Fibroblast of peridontal ligament (primary cell): ENCODE measurements around the gene MYO16.
"Not testable (repeated sequence)": the region's sequence is repeated elsewhere in the genome, so short reads cannot be mapped to it uniquely, and the experiment has no call there.

Source experiments
- DNase-seq: peaks from one replicate; pipeline ENCODE4 v3.0.0-alpha.2; 2010; ENCODE audit errors: extremely low read depth

Gene MYO16

GRCh38 chr13:109192306-109192705, 562.9 kb downstream of the MYO16 start:
- DNase-seq: no peak

DNA sequence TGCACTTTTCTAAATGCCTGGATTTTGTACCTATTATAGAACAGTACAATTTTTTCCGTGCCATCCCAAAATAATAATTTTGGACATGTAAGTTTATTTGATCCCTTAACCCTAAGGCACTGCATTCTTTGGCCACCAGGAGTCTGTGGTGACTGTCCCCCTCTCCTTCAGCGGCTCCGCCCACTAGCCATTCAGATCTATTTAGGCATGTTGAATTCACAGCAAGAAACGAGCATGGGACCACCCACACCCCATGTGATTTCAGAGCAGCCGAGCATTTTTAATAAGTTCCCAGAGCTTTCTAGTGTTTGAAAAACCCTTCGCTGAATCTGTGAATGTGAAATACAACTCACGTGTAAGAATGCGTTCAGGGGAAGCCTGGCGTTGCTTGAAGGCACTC, 567.5 kb downstream of the MYO16 start:
- DNase-seq: no peak

- DNase-seq: no peak
Measured at GRCh38 chr13:109198585-109198984, 569.2 kb downstream of the MYO16 start.

- no peak for DNase-seq
Measured at GRCh38 chr13:109199280-109199679, 569.9 kb downstream of the MYO16 start.

DNA sequence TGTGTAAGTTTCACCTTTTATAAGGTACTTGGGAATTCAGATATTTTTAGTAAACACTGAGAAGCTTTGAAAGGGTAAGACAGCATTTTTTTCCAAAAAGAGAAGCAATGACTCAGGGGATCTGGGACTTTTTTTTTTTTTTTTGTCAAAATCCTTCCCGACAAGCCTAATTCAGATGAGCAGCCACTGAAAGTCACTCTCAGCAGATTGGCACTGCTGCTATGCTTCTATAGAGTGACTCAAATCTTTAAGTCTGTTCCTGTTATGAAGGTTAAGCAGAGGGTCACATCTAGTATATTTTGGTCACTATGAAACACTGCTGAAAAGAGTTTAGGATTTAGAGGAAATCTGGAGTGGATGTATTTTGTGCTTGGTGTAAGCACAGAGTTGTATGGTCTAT, 571.1 kb downstream of the MYO16 start:
- no peak for DNase-seq

DNA sequence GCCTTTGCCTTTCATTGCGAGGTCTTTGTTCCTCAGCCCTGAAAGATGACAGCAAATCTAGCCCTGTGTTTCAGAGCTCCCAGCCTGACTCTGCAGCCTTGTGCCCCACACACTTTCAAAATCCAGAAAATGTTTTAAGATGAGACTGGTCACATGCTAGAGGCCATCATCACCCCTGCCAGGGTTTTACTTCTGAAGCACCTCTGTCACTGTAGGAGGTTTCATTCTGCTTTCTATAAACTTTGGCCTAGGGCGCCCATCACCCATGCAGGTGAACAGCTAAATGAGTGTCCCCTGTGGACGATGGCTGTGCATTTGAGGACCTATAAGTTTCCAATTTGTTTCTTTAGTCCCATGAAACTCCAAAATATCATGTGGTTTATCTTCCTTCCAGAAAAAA, 574.2 kb downstream of the MYO16 start:
- no peak for DNase-seq

- no peak for DNase-seq
Measured at GRCh38 chr13:109204252-109204651, 574.8 kb downstream of the MYO16 start.

DNA sequence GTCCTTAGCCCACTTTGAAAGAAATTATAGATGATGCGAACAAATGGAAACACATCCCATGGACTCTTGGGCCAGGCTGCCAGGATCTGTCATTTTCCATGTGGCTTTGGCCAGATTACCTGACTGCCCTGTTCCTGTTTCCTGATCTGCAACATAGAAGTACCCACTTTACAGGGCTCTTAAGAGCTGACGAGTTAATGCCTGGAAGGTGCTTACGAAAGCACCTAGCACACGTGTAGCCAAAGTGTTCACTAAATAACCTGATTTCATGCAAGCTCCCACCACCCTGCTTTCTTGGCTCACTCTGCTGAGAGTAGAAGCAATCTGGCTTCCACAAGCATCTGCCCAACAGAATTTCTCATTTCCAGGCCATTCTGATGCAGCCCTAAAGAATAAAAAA, 575.2 kb downstream of the MYO16 start:
- DNase-seq: no peak

DNA sequence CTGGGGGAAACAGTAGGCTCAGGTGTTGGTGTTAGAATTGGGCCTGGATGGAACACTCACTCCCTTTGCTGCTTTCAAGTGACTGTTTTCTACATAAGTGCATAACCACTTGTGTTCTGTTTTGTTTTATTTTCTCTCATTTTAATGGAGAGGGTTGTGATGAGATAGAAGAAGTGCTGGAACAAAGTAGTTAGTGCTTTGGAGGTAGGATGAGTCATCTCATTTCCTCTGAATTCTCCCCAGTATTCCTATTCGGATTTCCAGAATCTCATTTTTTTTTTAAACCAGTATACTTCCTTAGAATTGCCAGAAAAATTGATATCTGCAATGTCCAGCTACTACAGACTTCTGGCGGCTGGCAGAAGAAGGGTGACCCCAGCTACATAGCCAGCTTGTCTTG, 575.9 kb downstream of the MYO16 start:
- no peak for DNase-seq

DNA sequence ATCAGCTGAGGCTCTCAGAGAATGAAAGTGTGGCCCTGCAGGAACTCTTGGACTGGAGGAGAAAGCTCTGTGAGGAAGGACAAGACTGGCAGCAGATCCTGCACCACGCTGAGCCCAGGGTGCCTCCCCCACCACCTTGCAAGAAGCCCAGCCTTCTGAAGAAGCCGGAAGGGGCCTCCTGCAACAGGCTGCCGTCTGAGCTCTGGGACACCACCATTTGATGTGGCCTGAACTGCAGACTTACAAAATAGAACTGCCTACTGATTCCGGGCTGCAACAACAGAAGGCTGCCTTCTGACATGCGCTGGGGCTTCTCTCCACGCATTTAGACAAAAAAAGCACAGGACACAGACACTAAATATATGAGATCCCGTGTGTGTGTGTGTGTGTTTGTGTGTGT, 577.2 kb downstream of the MYO16 start:
- no peak for DNase-seq

GRCh38 chr13:109207622-109208021, 578.2 kb downstream of the MYO16 start:
- DNase-seq: no peak

DNA sequence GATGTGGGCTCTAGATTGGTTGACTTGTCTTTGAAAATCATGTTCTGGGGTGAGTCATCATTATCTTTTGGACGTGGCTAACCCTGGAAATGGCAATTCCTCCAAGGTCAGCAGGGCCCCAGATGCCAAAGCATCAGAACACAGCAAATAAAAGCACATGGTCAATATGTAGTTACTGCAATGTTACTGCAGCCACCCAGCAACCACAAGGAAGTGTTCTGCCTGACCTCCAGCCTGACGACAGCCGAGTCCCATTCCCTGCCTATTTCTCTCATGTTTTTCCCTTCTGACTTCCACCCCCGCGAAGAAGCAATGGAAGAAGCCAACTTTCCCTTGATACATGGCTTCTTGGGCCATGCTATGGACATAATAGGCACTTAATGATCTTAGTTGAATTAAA, 579.1 kb downstream of the MYO16 start:
- DNase-seq: no peak

DNA sequence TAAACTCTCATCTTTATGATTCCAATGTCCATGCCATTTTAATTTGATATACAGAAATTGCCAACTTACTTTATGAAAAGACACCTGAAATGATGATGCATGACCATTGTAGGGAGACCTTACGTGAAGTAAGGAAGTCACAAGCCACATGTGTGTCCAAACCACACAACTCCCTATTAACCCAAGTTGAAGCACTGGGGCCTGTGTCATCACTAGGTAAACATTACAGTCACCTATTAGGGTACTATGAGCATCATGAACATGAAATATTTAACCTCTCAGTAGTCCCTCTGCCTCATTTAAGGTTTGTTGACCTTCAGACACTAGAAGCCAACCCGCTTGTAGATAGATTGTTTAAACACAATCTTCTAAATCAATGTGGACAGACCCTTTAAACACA, 580.1 kb downstream of the MYO16 start:
- DNase-seq: no peak

DNA sequence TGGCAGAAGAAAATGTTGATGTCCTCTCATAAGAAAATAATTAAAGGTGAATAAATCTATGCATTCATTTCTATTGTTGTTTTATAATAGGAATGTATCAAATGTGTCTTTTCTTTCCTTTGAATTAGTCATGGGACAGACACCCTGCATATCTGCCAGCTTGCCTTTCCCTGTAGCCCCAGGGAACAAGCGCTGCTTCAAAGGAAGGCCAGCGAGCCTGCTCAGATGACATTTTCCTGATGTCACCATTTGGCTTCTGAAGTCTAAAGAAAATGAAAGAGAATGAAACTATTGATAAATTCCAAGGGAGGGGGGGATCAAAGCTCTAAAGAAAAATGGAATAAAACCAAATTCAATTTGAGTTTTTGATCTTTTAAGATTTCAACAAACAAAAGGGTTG, 582.2 kb downstream of the MYO16 start:
- no peak for DNase-seq

DNA sequence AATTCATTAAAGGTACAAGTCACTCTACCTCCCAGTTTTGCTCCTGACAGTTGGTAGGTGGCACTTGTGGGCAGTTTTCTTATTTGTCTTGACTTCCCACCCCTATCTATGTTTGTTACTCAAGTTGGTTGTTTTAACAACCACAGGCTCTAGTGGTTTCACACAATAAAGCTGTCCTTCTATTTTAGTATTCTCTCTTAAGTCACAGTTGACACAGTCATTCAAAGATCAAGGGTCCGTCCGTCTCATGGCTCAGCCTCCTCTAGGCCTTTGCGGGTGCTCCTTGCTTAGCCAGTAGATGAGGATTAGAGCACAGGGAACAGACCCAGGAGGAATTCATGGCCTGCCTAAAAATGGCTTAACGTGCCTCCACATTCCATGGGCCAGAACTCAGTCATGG, 583.2 kb downstream of the MYO16 start:
- DNase-seq: no peak

DNA sequence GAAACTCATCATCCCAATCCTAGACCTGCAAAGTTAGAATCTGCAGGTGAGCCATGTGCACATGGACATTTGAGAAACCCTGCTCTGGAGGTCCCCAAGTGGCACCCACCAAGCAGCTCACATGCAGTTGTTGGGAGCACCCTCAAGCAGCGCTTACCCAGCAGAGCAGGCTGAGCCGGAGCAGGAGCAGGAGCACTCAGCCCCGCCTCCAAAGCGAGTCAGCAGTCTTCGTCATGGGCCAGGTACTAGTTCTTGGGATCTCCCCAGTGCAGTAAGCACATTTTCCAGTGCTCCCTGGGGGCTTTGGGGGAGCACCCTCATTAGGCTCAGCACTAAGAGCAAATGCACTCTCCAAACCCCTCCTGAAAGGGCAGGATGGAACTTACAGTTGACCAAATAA, 584.3 kb downstream of the MYO16 start:
- DNase-seq: no peak

GRCh38 chr13:109214393-109214792, 585.0 kb downstream of the MYO16 start:
- no peak for DNase-seq

GRCh38 chr13:109215377-109215776, 586.0 kb downstream of the MYO16 start:
- no peak for DNase-seq

- not testable (repeated sequence) for DNase-seq
Measured at GRCh38 chr13:109217510-109217909, 588.1 kb downstream of the MYO16 start.

GRCh38 chr13:109220631-109221030, 591.2 kb downstream of the MYO16 start:
- no peak for DNase-seq

GRCh38 chr13:109224033-109224432, 594.6 kb downstream of the MYO16 start:
- DNase-seq: no peak

DNA sequence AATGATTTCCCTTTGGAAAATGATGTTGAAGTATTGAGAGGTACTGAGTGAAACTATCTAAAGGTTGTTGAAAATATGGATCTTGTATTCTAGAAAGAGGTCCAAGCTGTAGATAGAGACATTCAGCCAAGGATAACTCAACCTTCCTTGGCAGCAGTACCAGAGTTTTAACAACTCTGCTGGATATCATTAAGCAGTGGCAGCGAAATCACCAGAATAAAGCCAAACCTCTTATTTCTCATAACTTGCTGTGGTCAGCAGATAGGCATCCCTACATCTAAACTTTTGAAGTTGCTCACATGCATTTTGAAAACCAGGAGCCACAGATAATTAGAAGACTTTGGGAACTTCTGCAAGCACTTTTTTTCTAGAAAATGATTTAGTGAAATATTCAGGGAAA, 597.2 kb downstream of the MYO16 start:
- peak; percentile 80 for DNase-seq

DNA sequence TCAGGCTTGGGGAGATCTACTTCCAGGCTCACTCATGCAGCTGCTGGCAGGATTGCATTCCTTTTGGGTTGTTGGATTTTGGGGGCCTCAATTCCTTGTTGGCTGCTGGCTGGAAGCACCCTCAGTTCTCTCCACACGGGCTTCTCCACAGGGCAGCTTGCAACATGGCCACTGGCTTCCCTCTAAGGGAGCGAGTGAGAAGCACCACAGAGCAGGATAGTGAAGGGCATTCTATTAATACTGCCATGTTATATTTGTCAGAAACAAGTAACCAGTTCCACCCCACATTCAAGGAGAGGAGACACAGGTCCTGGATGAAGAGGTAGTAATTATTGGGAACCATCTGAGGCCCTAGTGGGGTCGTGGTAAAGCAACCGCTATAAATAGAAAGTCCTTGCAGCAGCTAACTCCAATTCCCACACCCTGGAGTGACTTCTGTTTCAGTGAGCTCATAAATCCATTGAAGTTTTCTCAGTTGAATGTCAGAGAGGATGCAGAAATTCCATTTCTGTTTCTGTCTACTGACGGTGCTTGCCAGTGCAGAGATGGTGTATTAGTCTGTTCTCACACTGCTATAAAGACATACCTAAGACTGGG, 598.0 kb downstream of the MYO16 start:
- DNase-seq: no peak

DNA sequence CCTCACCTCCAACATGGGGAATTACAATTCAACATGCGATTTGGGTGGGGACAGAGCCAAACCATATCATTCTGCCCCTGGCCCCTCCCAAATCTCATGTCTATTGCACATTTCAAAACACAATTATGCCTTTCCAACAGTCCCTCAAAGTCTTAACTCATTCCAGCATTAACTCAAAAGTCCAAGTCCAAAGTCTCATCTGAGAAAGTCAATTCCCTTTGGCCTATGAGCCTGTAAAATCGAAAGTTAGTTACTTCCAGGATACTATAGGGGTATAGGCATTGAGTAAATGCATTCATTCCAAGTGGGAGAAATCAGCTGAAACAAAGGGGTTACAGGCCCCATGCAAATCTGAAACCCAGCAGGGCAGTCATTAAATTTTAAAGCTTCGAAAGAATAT, 598.8 kb downstream of the MYO16 start:
- DNase-seq: no peak

DNA sequence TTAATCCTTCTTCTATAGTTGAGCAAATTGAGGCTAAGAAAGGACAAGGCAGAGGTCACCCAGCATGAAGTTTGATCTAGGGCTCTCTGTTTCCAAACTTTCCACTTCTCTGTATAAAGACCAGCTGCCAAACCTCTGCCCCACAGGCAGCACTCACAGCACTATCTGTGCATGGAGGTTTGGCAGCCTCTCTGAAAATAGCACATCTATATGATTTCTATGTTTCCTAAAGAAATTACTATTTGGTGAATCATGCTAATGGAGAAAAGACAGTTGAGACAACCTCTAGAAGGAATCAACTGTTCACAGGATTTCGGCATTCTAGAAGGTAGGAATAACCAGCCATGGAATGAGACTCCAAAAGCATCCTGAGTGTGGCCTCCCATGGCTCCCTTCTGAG, 602.5 kb downstream of the MYO16 start:
- DNase-seq: no peak
